GM18526 (cell line): ENCODE results near the gene FOXP1.

ENCODE experiments used
- POLR2A ChIP-seq: IDR thresholded peaks from 3 replicates; pipeline ENCODE4 v1.6.1; 2011; ENCODE audit not compliant: insufficient read length; ENCODE audit errors: extremely low read depth

Gene FOXP1

DNA sequence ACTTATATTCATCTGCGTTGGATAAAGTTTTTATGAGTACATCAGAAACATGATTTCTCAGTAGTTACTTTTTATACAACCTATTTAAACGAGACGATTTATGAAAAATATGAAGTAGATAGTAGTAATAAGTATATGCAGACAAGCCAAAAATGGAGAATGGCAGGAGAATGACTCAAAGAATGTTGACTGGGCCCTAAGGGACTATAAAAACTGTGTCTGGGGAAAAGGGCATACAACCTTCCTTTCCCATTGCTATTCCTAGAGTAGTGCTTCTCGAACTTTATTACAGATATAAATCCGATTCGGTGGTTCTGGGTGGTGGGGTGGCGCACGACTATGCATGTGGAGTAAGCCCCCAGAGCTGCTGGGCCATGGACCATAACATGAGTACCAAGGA lies 558.5 kb downstream of the FOXP1 start:
- no peak for TF ChIP-seq POLR2A

DNA sequence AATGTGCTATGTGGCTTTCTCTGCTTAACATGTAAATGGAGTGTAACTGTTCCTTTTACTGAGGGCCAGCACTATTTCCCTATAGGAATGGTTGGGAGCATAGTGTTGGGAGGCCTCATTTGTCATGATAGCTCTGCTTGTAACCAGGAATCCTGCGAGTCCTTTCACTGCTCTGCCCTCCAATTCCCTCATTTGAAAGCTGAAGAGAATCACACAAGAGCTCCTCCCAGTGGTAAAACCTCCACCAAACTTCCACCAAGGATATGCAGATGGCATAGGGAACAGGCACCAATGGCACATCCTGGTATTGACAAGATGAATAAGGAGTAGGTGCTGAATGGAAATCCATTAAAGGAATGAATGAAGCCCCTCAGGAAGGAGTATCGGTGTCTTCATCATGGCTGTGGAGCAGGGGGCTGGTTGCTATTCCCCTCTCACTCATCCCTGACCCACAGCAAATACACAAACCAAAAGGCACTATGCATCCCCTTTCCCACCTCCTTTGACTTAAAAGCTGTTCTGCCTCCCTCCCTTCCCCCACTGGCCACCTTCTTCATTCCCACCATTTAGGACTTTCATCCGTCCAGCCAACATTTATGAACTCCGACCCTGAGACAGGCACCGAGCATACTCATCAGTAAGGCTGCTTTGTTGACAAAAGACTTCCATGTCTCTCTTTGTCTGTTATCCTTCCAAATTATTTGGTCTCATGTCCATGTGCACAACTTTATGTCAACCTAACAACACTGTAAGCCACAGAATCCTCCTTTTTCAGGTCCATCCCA lies 560.8 kb downstream of the FOXP1 start:
- TF ChIP-seq POLR2A, result no peak

GRCh38 chr3:71018799-71019198 lies 564.7 kb downstream of the FOXP1 start:
- TF ChIP-seq POLR2A, result no peak

- no peak for TF ChIP-seq POLR2A
These were observed 567.2 kb downstream of the FOXP1 start for GRCh38 chr3:71016178-71016845.

- TF ChIP-seq POLR2A, result no peak
These were observed 570.6 kb downstream of the FOXP1 start for GRCh38 chr3:71012971-71013370.

GRCh38 chr3:71011565-71012287 lies 571.8 kb downstream of the FOXP1 start:
- TF ChIP-seq POLR2A, result no peak

DNA sequence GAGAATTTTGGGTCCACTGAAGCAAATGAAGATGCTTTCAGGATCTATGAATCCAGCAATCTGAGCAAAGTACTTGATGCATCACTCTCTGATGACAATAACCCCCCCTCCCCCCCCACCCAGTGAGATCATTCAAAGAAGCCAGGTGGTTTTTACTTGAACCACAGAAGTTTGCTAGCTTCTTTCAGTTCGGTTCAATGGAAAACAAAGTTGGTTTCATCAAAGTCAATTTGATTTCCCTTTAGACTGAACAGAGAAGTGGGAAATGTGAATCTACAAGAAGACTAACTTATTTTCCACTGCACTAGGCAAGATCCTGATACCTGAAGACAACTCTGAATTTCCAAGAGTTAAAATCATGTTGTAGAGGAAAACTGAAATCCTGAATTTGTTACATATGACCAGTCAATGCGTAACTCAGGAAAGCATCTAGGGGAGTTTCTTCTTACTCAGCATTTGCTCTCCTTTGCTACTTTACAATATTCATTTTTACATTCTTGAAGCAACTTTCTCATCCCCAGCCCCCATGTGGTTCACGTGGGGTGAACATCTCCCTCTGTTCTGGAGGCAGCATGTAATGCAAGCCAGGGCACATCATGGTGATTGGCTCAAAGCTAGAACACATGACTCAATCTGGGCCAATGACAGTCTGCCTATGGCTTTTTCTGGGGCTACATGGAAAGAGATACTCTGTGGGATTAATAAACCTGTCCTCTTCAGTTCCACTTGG lies 572.6 kb downstream of the FOXP1 start:
- TF ChIP-seq POLR2A, result no peak

GRCh38 chr3:71008350-71008935 lies 575.1 kb downstream of the FOXP1 start:
- TF ChIP-seq POLR2A, result no peak

DNA sequence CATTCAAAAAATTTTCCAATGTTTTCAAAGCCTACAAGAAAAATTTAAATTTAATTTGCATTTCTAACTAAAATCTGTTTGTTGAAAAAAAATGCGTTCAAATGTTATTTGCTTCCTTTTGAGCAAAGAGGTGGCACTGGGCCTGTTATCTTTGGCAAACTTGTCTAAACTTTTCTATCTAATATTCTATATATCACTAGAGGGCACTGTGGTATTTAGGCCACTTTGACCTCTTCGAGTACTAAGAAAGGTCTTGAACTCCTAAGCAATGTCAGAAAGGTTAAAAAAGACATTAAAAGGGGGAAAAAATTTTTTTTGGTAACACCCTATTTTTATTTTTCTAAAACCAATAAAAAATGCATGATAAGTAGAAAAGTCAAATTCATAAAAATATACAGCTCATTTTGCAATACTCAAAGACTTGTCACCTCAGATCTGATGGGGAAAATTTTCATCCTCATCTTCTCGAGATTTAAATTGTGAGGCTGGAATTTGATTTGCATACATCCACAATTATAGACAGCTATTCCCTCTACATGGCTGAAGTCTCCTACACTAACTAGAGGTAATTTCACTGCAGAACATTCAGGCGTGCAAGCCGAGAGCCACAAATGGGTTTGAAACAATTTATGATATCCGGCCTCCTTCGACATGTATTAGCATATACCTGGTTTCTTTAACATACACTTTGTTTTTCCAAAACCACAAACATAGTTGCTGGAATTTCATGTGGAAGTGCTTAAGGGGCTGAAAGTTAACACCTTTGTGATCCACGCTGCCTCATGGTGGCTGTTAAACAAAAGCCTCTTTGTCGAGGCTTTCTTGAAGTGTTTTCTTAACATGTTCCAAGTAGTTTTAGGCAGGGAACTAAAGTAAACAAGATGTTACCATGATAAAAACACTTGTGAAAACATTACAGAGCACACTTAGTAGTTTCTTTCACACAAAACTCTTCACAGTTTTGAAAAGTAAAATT lies 576.4 kb downstream of the FOXP1 start:
- no peak for TF ChIP-seq POLR2A

- no peak for TF ChIP-seq POLR2A
These were observed 577.7 kb downstream of the FOXP1 start for GRCh38 chr3:71005702-71006321.

DNA sequence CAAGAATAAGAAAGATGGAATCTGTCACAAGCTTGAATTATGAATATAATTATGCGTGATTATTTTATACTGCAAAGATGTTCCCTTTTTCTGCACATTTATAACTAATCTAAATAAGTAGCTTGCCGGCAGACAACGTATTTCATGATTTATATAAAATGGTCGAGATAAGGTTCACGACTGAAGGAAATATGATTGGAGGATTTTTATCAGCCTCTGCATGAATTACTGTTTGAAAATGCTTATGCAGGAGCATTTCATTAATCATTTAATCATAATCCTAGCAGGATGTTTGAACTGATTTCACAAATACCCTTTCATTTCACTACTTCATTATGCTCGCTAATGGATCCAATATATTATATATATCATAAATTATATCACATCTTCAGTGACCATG lies 580.0 kb downstream of the FOXP1 start:
- no peak for TF ChIP-seq POLR2A

GRCh38 chr3:71002298-71002697 lies 581.2 kb downstream of the FOXP1 start:
- no peak for TF ChIP-seq POLR2A

- no peak for TF ChIP-seq POLR2A
These were observed 582.2 kb downstream of the FOXP1 start for GRCh38 chr3:71001303-71001830.
